Transverse colon (tissue), 4 donors: Measurements from ENCODE around the gene CSNK2A1.

Source experiments
- EP300 ChIP-seq: sonication (generic); formaldehyde crosslinking; IDR thresholded peaks from one replicate; pipeline ENCODE4 v1.6.1; 2017; ENCODE audit warnings: antibody characterized with exemption, low read depth
- POLR2A ChIP-seq: fragments of 450-650 bp; IDR thresholded peaks from one replicate; pipeline ENCODE4 v1.6.1; 2016; ENCODE audit warnings: antibody characterized with exemption, mild to moderate bottlenecking, moderate library complexity
- POLR2AphosphoS5 ChIP-seq, 3 donors: sonication (generic); formaldehyde crosslinking; IDR thresholded peaks; one replicate each; pipeline ENCODE4 v1.6.1; 2016; ENCODE audit warnings: antibody characterized with exemption in 3 of 3
- TF ChIP-seq, protein P1 (sequence below), 5 experiments: fragments of 200-600 bp in 3 of 5; fragments of 450-650 bp in 2 of 5; sonication (generic) in 3 of 5; IDR thresholded peaks; 1 replicate in 2 of 5; 2 replicates in 3 of 5; pipeline ENCODE4 v1.5.1; 2016 to 2017; ENCODE audit warnings: antibody characterized with exemption in 5 of 5, inconsistent platforms in 3 of 5, mild to moderate bottlenecking in 2 of 5, moderate library complexity in 1 of 5

DNA sequence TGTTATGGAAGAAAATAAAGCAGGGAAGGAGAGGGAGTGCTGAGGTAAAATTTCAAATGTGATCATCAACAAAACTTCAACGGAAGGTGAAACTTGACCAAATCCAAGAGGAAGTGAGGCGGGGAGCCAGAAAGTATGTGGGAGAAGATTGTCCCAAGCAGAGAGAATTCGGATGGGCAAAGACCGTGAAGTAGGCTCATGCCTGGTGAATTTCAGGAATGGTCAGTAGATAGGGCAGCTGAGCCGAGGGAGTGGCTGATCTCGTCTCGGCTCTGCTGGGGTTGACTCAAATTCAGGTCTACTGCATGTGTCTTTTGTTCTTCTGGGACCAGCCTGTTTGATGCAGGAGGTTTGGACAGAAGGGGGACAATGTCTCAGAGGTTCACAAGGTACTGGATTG lies 7.0 kb upstream of the CSNK2A1 start:
- TF ChIP-seq, protein P1, sequence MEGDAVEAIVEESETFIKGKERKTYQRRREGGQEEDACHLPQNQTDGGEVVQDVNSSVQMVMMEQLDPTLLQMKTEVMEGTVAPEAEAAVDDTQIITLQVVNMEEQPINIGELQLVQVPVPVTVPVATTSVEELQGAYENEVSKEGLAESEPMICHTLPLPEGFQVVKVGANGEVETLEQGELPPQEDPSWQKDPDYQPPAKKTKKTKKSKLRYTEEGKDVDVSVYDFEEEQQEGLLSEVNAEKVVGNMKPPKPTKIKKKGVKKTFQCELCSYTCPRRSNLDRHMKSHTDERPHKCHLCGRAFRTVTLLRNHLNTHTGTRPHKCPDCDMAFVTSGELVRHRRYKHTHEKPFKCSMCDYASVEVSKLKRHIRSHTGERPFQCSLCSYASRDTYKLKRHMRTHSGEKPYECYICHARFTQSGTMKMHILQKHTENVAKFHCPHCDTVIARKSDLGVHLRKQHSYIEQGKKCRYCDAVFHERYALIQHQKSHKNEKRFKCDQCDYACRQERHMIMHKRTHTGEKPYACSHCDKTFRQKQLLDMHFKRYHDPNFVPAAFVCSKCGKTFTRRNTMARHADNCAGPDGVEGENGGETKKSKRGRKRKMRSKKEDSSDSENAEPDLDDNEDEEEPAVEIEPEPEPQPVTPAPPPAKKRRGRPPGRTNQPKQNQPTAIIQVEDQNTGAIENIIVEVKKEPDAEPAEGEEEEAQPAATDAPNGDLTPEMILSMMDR (IDR thresholded peaks at IDR 0.05), result no peak
- TF ChIP-seq POLR2A (no peak), POLR2AphosphoS5 (IDR thresholded peaks at IDR 0.05) (no peak), EP300 (no peak)
